Suprapubic skin (tissue), 4 donors: ENCODE measurements around the gene FUT7.

Source experiments
- EP300 ChIP-seq: sonication (generic); formaldehyde crosslinking; IDR thresholded peaks from one replicate; pipeline ENCODE4 v1.6.1; 2017; ENCODE audit warnings: antibody characterized with exemption
- POLR2A ChIP-seq, 2 donors: fragments of 450-650 bp; IDR thresholded peaks; one replicate each; pipeline ENCODE4 v1.6.1; 2017; ENCODE audit warnings: antibody characterized with exemption in 2 of 2, mild to moderate bottlenecking in 2 of 2, moderate library complexity in 2 of 2
- POLR2AphosphoS5 ChIP-seq, 3 donors: sonication (generic); formaldehyde crosslinking; IDR thresholded peaks; one replicate each; pipeline ENCODE4 v1.6.1; 2017; ENCODE audit warnings: antibody characterized with exemption in 3 of 3
- TF ChIP-seq, protein P1 (sequence below), 2 donors: fragments of 200-600 bp in 1 of 2; fragments of 450-650 bp in 1 of 2; sonication (generic) in 1 of 2; IDR thresholded peaks; one replicate each; pipeline ENCODE4 v1.5.1; 2016 to 2019; ENCODE audit warnings: antibody characterized with exemption in 2 of 2, mild to moderate bottlenecking in 1 of 2, moderate library complexity in 1 of 2

GRCh38 chr9:137026384-137026783 is 5.5 kb downstream of the FUT7 start:
- TF ChIP-seq, protein P1, sequence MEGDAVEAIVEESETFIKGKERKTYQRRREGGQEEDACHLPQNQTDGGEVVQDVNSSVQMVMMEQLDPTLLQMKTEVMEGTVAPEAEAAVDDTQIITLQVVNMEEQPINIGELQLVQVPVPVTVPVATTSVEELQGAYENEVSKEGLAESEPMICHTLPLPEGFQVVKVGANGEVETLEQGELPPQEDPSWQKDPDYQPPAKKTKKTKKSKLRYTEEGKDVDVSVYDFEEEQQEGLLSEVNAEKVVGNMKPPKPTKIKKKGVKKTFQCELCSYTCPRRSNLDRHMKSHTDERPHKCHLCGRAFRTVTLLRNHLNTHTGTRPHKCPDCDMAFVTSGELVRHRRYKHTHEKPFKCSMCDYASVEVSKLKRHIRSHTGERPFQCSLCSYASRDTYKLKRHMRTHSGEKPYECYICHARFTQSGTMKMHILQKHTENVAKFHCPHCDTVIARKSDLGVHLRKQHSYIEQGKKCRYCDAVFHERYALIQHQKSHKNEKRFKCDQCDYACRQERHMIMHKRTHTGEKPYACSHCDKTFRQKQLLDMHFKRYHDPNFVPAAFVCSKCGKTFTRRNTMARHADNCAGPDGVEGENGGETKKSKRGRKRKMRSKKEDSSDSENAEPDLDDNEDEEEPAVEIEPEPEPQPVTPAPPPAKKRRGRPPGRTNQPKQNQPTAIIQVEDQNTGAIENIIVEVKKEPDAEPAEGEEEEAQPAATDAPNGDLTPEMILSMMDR (IDR thresholded peaks at IDR 0.05) = no peak
- TF ChIP-seq EP300 (no peak), POLR2AphosphoS5 (IDR thresholded peaks at IDR 0.05) (no peak), POLR2A (IDR thresholded peaks at IDR 0.05) (no peak)
